ENCODE data around the gene GP1BB. TPM values are rescaled to one million over a fixed set of nuclear protein-coding genes. Genes with fewer than 3 reads are reported as not detected.

The GP1BB gene
- total and polyA plus RNA-seq, 5 experiments from 2014 or later = 0.34 TPM; not detected in 4

DNA sequence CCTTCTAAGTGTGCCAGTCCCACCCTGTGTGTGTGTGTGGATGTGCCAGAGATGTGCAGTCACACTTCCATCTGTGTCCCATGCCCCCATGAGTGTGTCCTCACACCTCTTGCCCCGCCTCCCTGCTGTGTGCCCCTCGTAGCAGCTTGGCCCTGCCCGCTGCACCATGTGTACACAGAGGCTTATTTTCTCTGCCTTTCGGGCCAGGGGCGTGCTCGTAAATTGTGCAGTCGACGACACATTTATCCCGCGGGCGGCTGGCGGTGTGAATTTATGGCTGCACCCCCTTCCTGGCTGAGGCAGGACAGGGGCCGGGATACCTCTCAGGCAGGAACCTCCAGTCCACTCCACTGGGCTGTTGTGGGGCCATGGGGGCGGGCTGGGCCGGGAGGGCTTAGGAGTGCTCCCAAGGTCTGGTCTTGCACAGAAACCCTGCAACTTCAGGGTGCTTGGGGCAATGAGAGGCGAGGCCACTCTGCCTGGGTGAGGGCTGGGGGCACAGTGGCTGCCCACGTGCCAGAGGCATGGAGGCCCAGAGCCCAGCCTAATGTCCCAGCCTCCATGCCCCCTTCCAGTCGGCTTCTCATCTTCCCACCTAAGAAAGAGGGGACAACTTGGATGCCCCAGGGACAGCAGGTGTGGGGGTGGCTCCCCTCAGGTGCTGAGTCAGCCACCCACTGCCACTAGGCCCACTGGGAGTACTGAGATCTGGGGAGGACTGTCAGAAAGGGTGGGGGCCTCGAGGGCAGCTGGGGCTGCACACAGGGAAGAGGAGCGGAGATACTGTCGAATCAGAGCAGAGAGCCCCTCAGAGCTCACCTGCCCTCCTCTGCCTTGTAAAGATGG lies 12.5 kb downstream of the GP1BB start:
- no peak for DNase-seq
- Mint-ChIP-seq H3K27me3 (no peaks in the 10 kb centered on the region), H3K4me3 (no peak overlapping the region), H3K9me3 (no peaks in the 10 kb centered on the region), H3K36me3 (no peaks in the 10 kb centered on the region), H3K27ac (no peak overlapping the region), H3K4me1 (peaks cover 0 to under 1% (median 0%) of the 10 kb centered on the region in 4 donors)
- POLR2A ChIA-PET = no interaction called here
- no peak for ATAC-seq

DNA sequence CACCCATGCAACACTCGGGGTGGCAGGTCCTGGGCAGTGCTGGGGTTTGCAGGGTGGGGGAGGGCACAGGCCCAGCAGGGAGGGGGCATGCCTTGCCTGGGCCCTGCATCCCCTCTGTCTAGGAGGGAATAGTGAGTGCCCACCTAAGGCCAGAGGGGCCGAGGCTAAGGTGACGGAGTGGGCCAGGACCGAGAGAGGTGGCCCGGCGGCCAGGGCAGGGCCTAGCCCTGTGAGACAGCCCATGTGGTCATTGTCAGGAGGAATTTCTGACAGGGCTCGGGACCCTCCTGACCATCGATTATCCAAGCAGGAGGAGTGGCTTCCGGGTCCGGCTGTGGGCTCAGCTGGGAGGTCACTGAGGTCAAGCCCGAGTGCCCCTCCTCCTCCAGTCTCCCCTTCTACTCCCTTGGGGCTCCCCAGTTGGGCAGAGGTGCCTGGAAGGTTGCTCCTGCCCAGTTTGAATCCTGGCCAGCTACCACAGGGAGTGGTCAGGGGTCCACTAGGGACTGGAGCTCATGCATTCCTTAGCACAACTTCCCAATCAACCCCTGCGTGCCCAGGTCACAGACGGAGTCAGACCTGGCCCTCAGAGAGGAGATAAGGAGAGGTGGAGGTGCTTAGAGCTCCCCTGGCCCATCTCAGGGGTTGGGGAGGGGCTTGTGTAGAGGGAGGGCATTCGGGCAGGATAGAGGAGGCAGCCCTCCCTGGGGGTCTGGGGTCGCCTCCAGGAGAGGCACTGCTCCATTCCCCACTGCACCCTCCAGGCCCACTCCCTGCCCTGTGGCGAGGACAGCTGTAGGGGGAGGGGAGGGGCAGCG lies 14.7 kb downstream of the GP1BB start:
- Mint-ChIP-seq H3K27me3 (no peaks in the 10 kb centered on the region), H3K4me3 (no peak overlapping the region), H3K4me1 (no peaks in the 10 kb centered on the region), H3K27ac (no peak overlapping the region), H3K36me3 (no peaks in the 10 kb centered on the region), H3K9me3 (no peaks in the 10 kb centered on the region)
- POLR2A ChIA-PET = no interaction called here
- no peak for ATAC-seq
- DNase-seq = no peak

DNA sequence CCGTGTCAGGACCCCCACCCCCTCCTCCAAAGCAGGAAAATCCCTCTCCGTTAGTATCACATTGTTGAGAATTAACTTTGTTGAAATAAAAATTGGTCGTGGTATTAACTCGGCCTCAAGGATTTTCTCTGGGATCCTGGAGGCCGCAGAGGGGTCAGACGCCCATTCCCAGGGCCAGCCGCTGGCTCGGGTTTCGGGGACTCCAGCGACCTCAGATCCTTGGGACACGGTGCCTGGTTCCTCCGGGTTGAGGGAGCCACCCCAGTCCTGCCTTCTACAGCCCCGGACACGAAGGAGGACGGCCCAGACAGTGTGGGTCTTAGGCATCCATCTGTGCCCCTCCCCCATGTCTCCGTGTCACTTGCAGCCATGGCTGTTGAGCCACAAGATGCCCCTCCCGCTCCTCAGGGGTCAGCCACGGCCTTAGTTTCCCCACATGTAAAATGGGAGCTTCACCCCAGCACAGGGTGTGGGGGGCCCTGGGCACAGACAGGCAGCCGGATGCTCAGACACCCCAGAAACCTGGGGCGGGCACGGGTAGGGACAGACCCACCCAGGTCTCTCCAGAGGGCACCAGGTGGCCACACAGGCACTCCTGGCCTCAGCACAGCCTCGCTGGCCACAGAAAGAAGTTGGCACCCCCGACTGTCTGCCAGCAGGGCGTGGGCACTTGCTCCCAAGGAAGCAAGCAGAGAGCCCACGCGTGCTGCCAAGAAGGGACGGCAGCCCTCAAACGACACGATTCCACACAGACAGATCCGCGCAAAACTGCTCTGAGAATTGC lies 15.5 kb downstream of the GP1BB start:
- no peaks in the 10 kb centered on the region for H3K9me3 Mint-ChIP-seq
- no peaks in the 10 kb centered on the region for H3K4me1 Mint-ChIP-seq
- H3K27me3 Mint-ChIP-seq = no peaks in the 10 kb centered on the region
- DNase-seq = no peak
- H3K27ac Mint-ChIP-seq = no peak overlapping the region
- H3K4me3 Mint-ChIP-seq = no peak overlapping the region
- POLR2A ChIA-PET = no interaction called here
- no peak for ATAC-seq
- H3K36me3 Mint-ChIP-seq = no peaks in the 10 kb centered on the region

DNA sequence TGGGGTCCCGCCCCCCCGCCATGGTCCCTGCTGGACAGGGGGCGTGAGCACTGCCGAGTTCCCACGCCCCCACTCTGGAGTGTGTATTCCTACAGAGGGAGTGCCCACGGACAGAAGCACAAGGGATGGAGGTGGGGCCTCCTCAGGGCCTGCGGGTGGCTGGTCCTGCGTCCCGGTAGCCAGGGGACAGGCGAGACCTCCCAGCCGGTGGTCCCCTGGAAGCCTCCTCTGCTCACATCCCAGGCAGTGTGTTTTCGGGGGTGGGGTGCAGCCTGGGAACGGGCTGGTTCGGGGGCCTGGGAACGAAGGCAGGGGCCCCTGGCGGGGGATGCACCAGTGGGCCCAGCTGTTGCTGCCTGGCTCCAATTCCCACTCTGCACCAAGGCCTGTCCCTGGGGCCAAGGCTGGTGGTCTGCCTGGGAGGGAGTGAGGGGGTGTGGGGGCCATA lies 16.1 kb downstream of the GP1BB start:
- no peaks in the 10 kb centered on the region for H3K4me1 Mint-ChIP-seq
- no peaks in the 10 kb centered on the region for H3K36me3 Mint-ChIP-seq
- DNase-seq = no peak
- H3K27me3 Mint-ChIP-seq = no peaks in the 10 kb centered on the region
- H3K27ac Mint-ChIP-seq = no peak overlapping the region
- no peaks in the 10 kb centered on the region for H3K9me3 Mint-ChIP-seq
- ATAC-seq = no peak
- POLR2A ChIA-PET = no interaction called here
- no peak overlapping the region for H3K4me3 Mint-ChIP-seq

DNA sequence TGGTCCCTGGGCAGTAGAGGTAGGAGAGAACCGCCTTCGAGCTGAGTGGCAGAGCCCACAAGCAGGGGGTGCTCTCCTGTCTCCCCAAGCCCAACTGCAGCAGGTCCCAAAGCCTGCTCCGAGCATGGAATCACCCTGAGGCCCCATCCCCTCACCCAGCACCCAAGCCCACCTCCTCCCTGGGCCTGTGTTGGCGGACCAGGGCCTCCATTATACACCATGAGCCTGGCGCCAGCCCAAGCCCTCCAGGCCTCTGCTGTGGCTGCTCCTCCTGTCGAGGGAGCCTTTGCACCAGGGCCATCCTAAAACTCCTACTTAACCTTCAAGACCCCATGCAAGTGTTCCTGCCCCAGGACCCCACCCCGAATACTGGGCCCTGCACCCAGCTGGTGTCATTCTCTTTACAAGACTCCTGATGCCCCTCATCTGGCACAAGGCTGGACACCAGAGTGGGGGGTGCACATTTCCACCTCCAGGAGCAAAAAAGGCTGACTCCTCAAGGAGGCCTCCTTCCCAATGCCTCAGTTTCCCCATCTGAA lies 16.6 kb downstream of the GP1BB start:
- H3K9me3 Mint-ChIP-seq = no peaks in the 10 kb centered on the region
- POLR2A ChIA-PET = no interaction called here
- no peak for ATAC-seq
- no peaks in the 10 kb centered on the region for H3K4me1 Mint-ChIP-seq
- H3K4me3 Mint-ChIP-seq = no peak overlapping the region
- DNase-seq = no peak
- H3K27ac Mint-ChIP-seq = peak overlapping the region in 1 of 10 donors; percentile 27
- no peaks in the 10 kb centered on the region for H3K27me3 Mint-ChIP-seq
- no peaks in the 10 kb centered on the region for H3K36me3 Mint-ChIP-seq

DNA sequence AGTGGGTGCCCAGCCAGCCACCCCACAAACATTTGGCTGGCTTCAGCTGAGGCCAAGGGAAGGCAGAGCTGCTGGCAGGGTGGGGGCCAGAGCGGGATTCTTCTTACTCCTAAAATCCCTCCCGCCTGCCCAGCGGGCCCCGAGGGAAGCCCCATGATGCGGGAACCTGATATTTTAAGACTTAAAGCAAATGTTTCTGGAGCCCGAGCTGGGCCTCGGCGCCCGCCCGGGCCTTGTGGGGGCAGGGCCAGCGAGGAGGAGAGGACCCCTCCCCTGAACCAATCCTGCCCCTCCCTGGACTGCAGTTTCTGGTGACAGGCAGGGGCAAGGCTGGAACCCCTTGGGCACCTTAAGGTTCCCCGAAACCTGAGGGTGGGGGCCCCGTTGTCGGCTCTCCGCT lies 17.2 kb downstream of the GP1BB start:
- Mint-ChIP-seq H3K9me3 (no peaks in the 10 kb centered on the region), H3K27ac (no peak overlapping the region), H3K4me3 (no peak overlapping the region), H3K36me3 (no peaks in the 10 kb centered on the region), H3K4me1 (no peaks in the 10 kb centered on the region), H3K27me3 (no peaks in the 10 kb centered on the region)
- DNase-seq (no peak), ATAC-seq (no peak)
- POLR2A ChIA-PET = no interaction called here

DNA sequence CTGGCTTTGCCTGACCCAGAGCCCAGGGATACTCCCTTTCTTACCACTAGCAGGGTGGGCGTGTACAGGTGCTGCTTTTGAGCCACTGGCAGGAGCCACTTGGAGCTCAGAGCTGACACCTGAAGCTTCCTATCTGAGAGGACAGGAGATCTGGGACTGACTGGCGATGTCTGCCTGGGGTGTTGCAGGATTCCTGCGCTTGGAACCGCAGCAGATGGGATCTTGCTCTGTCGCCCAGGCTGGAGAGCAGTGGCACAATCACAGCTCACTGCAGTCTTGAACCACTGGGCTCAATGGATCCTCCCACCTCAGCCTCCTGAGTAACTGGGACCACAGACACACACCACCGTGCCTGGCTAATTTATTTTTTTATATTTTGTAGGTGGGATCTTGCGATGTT lies 17.7 kb downstream of the GP1BB start:
- Mint-ChIP-seq H3K36me3 (no peaks in the 10 kb centered on the region), H3K27ac (no peak overlapping the region), H3K9me3 (no peaks in the 10 kb centered on the region), H3K27me3 (no peaks in the 10 kb centered on the region), H3K4me1 (no peaks in the 10 kb centered on the region), H3K4me3 (no peak overlapping the region)
- ATAC-seq (no peak), DNase-seq (no peak)
- POLR2A ChIA-PET = no interaction called here

DNA sequence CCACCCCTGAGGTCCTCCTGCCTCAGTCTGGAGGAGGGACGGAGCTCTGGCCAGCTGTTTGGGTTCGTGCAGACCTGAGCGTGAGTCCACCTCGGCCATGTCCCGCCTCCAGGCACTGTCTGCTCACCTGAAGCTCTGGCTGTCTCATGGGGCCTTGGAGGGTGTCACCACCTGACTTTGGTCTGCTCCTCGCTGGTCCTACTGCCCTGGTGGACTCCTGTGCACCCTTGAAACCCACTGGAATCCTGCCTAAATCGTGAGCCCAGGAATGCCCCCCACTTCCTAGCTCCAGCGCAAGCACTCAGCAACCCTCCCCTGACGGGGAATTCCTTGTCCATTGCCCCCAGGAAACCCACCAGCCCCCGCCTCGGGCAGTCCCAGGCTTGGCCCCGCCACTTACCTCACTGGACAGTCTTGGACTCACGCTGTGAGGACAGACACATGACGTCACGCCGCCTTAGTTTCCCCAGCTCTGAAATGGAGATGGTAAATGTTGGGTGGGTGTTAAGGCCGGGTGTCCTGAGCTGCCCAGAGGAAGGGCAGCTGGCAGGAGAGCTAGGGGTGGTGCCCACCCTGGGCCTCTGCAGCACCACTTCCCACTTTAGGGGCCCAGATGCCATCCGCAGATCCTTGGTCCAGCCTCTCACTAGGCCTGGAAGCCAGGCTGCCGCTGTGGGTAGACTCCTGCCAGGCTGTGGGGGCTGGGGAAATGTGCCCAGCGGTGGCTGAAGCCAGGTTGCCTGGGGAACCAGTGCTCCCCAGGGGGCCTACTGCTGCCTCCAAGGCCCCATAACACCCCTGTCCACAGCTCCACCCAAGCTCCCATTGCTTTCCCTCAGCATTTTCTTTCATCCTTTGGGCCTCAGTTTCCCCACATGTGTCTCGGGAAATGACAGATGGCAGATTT lies 19.1 kb downstream of the GP1BB start:
- H3K4me3 Mint-ChIP-seq = no peak overlapping the region
- POLR2A ChIA-PET = no interaction called here
- no peaks in the 10 kb centered on the region for H3K4me1 Mint-ChIP-seq
- no peak overlapping the region for H3K27ac Mint-ChIP-seq
- no peaks in the 10 kb centered on the region for H3K9me3 Mint-ChIP-seq
- no peak for ATAC-seq
- H3K36me3 Mint-ChIP-seq = no peaks in the 10 kb centered on the region
- H3K27me3 Mint-ChIP-seq = no peaks in the 10 kb centered on the region
- no peak for DNase-seq

DNA sequence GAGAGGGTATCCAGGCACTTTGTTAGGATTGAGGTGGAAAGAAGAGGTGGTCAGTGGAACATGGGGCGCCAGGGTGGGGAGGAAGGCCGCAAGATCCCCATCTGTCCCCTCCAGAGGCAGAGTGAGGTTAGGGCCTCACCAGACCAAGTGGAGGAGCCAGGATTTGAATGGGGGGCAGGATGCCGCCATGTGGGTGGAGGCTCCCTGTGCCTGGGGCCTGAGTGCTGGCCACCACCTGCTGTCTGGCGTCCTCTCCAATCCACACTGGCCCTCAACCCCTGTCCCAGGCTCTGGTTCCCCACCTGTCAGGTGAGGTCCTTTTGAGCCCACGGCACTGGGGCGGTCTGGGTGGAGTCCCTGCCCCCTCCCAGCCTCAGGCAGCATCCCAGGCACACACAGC lies 19.7 kb downstream of the GP1BB start:
- Mint-ChIP-seq H3K9me3 (no peaks in the 10 kb centered on the region), H3K4me1 (no peaks in the 10 kb centered on the region), H3K27ac (no peak overlapping the region), H3K27me3 (no peaks in the 10 kb centered on the region), H3K4me3 (no peak overlapping the region), H3K36me3 (no peaks in the 10 kb centered on the region)
- DNase-seq (no peak), ATAC-seq (no peak)
- POLR2A ChIA-PET = no interaction called here

DNA sequence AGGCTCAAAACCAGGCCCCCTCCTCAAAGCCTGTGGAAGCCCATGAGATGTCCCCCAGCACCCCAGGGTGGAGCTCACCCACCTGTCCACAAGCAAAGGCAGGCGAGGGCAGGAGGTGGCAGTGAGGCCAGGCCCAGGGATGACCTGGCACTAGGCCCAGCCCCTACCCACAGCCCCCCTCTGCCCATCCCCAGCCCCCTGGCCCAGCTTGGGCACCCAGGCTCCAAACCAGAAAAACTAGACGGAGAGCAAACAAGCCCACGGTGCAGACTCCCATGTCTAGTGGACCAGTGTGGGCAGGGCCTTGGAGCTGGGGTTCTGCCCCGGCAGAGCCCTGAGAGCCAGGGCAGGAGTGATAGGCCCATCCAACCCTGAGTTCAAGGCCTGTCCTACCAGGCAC lies 20.3 kb downstream of the GP1BB start:
- H3K36me3 Mint-ChIP-seq = no peaks in the 10 kb centered on the region
- H3K9me3 Mint-ChIP-seq = no peaks in the 10 kb centered on the region
- H3K27me3 Mint-ChIP-seq = no peaks in the 10 kb centered on the region
- DNase-seq (no peak), ATAC-seq (no peak)
- H3K4me1 Mint-ChIP-seq = no peaks in the 10 kb centered on the region
- no peak overlapping the region for H3K4me3 Mint-ChIP-seq
- POLR2A ChIA-PET = no interaction called here
- H3K27ac Mint-ChIP-seq = no peak overlapping the region

DNA sequence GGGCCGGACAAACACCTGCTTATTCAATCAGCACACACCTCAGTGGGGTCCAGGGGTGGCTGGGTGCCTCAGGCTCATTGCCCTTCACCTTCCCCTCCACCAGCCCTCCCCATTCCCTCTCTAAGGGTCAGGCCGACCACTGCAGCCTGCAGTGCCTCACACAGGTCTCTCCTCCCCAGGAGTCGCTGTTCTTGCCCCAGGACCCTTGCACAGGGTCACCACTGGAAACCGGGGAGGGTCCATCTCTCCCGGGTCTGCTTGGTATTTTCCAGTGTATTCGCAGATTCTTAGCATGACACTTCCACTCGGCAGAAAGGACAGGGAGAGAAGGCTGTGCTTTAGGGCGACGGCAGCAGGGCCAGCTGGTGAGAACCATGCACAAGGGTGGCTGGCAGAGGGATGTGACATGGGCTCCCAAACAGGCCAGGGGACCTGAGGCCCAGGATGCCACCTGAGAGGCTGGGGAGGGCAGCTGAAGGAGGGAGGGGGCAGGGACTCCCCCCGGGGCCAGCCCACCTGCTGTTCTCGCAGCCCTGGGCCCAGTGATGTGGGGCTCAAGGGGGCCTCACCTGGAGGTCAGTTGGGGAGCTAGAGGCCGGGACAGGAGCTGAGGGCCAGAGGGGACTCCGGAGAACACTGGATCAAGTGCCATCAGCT lies 21.1 kb downstream of the GP1BB start:
- Mint-ChIP-seq H3K4me3 (no peak overlapping the region), H3K4me1 (no peaks in the 10 kb centered on the region), H3K36me3 (no peaks in the 10 kb centered on the region), H3K27ac (no peak overlapping the region), H3K27me3 (no peaks in the 10 kb centered on the region), H3K9me3 (no peaks in the 10 kb centered on the region)
- POLR2A ChIA-PET = no interaction called here
- DNase-seq (no peak), ATAC-seq (no peak)

Data from naive thymus-derived CD8-positive, alpha-beta T cell (primary cell).